HL-60 (cell line): ENCODE results near the gene TMEM154.

ENCODE experiments used
- DNase-seq, 2 experiments: peaks; one replicate each; pipeline ENCODE4 v3.0.0-alpha.2; 2010 to 2020; ENCODE audit warnings: low read depth in 1 of 2, low spot score in 1 of 2
- H3K27ac ChIP-seq: fragments of 250-450 bp; sonication (Bioruptor Pico); replicated peaks from 2 replicates; pipeline ENCODE4 v1.5.1; 2020; ENCODE audit warnings: mild to moderate bottlenecking, moderate library complexity
- H3K27me3 ChIP-seq: fragments of 250-450 bp; sonication (Bioruptor Pico); 2 replicates; pipeline ENCODE4 v1.5.1; 2021; ENCODE audit warnings: mild to moderate bottlenecking, moderate library complexity; ENCODE audit not compliant: insufficient read depth, poor library complexity, severe bottlenecking
- H3K4me3 ChIP-seq: replicated peaks from 2 replicates; pipeline ENCODE4 v1.5.1; 2011; ENCODE audit warnings: mild to moderate bottlenecking, control low read depth, low read length; ENCODE audit not compliant: insufficient read depth
- CTCF ChIP-seq: IDR thresholded peaks from one replicate; pipeline ENCODE4 v1.5.1; 2011; ENCODE audit warnings: low read length, control low read depth, inconsistent platforms; ENCODE audit not compliant: insufficient read depth
- GABPA ChIP-seq: IDR thresholded peaks from 2 replicates; pipeline ENCODE4 v1.6.1; 2012; ENCODE audit warnings: low read depth
- POLR2AphosphoS5 ChIP-seq: IDR thresholded peaks from 2 replicates; pipeline ENCODE4 v1.6.1; 2012; ENCODE audit warnings: low read depth
- REST ChIP-seq: IDR thresholded peaks from 2 replicates; pipeline ENCODE4 v1.6.1; 2012; ENCODE audit warnings: low read depth; ENCODE audit not compliant: insufficient replicate concordance
- SPI1 ChIP-seq: IDR thresholded peaks from 2 replicates; pipeline ENCODE4 v1.6.1; 2012; ENCODE audit warnings: low read depth, mild to moderate bottlenecking, borderline replicate concordance

TMEM154 gene

DNA sequence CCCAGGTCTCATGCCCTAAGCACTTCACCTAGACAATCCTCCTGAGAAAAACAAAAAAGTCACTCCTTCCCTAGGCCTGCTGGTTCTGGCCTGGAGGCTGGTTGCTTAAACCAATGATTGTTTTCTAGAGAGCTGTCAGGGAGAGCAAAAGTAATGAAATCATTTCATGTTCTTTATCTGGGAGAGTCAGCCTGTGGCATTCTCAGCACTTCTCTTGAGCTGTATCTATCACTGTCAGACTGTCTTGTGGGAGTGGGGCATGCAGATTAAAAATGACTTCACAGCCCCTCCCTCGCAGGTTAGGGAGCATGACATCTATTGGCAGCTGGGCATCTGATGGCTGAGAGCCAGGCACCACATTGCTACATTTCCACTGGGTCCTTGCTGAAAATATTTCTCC is 20.4 kb upstream of the TMEM154 start:
- Histone ChIP-seq H3K4me3 (no peak overlapping the region), H3K27ac (no peak overlapping the region)
- DNase-seq: no peak

GRCh38 chr4:152699313-152699712 is 19.5 kb upstream of the TMEM154 start:
- TF ChIP-seq GABPA (no peak), CTCF (no peak), REST (no peak), POLR2AphosphoS5 (no peak), SPI1 (no peak)
- DNase-seq: no peak
- no peaks in the 10 kb centered on the region for H3K27me3 ChIP-seq
- H3K4me3 ChIP-seq: no peak overlapping the region
- H3K27ac ChIP-seq: no peak overlapping the region

More for the DNA sequence above, 20.4 kb upstream of the TMEM154 start:
- H3K27me3 ChIP-seq: no peaks in the 10 kb centered on the region
- TF ChIP-seq CTCF: no peak
- TF ChIP-seq GABPA: no peak
- TF ChIP-seq POLR2AphosphoS5: no peak
- TF ChIP-seq REST: no peak
- TF ChIP-seq SPI1: no peak

- Histone ChIP-seq H3K27me3 (no peaks in the 10 kb centered on the region), H3K27ac (no peak overlapping the region), H3K4me3 (no peak overlapping the region)
- no peak for DNase-seq
- no peak for TF ChIP-seq GABPA
- TF ChIP-seq POLR2AphosphoS5: no peak
- TF ChIP-seq SPI1: no peak
- TF ChIP-seq CTCF: no peak
- no peak for TF ChIP-seq REST
Measured at GRCh38 chr4:152698089-152698499, 18.3 kb upstream of the TMEM154 start.
